GM21528 (cell line): ENCODE data around the gene EML1.
"Not testable (repeated sequence)": the region's sequence is repeated elsewhere in the genome, so short reads cannot be mapped to it uniquely, and the experiment has no call there.

ENCODE experiments used
- ATAC-seq: cut with Tn5 transposase; IDR thresholded peaks from one replicate; pipeline ENCODE4 v1.9.1; 2021; ENCODE audit warnings: mild to moderate bottlenecking, moderate library complexity; ENCODE audit not compliant: unreplicated experiment, low FRiP score

EML1 gene

GRCh38 chr14:99928963-99929362, 135.8 kb downstream of the EML1 start:
- ATAC-seq: no peak

- no peak for ATAC-seq
These were observed 136.4 kb downstream of the EML1 start for GRCh38 chr14:99929601-99930000.

DNA sequence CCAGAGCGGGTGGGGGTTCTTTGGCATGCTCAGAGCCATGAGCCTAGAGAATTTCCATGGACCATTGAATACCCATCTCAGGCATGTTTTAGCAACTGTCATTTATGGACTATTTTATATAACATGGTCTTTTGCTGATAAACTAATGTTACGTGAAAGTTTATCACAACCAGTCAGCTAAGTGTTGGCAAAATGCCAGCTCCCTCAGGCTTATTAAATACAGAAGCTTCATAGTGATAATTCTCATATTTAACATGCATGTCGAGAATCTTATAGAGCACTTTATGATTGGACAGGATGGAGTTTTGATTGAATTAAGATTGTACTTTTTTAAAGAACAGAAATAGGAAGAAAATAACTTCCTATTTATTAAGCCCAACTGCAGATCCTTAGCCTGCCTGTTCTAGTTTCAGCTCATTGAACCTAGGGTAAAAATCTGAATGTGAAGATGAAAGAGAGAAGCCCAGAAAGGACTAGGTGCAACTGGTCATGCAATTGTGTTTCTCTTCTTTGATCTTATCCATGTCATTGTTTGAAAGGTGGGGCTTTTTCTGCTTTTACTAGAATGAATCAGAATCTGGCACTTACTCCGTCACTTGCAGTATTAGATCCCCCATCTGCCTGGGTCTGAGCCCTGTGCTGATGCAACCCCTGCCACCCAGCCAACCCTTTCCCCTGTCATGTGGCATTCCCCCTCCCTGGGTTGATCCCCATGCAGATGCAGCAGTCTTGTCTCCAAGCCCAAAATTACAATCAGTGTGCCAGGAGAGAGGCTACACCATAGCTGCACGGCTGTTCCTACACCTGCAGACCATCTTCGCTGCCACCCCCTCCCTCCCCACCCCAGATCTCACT, 137.4 kb downstream of the EML1 start:
- peak; percentile 87 for ATAC-seq

- no peak for ATAC-seq
These were observed 138.1 kb downstream of the EML1 start for GRCh38 chr14:99931308-99931707.

- ATAC-seq: no peak
These were observed 142.8 kb downstream of the EML1 start for GRCh38 chr14:99936056-99936455.

- peak; percentile 57 for ATAC-seq
These were observed 143.7 kb downstream of the EML1 start for GRCh38 chr14:99936738-99937474.

DNA sequence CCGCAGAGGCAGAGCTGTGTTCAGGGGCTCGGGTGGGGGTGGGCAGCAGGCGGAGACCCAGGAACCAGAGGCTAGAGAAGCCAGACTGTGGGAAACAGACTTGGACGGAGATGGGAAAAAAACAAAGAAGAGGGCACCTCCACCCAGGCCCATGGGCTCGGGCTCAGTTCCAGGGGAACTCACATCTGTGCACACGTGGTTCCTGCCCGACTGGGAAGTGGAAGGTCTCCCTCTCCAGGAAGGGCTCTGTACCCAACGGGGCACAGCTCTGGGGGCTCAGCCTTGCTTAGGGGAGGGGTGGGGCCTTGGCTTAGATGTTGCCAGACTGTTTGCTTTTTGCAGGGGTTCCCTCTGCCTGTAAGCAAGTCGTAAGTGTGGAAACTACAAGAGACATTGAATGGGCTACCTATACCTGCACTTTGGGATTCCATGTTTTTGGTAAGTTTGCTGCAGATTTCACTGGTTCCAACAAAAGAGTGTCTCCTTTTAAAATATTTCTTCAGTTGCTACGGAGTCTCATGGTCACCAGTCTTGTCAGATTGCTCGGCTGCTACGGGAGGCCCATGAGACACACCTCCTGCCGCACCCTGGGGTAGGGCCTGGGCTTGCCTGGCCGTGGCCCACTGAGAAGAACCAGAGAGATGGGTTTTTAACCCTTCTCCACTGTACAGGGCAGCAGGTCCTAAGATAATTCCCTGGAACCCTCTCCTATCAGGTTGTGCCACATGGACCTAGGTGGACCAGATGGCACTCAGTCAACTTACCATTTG, 144.4 kb downstream of the EML1 start:
- peak; percentile 26 for ATAC-seq

DNA sequence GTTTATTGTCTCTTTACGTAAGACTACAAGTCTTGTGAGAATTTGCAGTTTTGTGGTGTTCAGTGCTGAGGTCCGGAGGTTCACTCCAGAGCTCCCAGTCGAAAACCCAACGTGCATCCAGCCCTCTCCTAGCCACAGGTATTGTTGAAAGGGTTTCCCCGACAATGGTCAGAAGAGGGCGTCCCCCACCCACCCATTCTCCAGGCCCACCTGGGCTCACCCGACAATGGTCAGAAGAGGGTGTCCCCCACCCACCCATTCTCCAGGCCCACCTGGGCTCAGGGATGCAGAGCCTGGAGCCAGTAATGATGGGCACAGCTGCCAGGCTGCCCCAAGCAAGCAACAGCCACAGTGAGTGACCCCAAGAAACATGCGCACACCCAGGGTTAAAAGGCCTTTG, 145.2 kb downstream of the EML1 start:
- ATAC-seq: no peak

DNA sequence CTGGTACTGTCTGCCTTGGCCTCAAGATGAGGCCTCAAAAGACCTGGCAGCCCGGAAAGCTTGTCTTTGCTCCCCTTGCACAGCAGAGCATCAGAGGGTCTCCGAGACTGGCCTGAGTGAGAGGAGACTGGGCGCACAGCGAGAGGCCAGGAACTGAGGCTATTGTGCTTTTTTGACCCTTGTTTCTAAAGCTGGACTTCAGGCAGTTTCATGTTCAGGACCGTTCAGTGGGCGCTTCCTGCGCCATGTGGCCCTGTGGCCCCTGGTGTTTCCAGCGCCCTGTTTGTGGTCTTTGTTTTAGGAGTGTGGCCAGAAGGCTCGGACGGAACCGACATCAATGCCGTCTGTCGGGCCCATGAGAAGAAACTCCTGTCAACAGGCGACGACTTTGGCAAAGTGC, 145.7 kb downstream of the EML1 start:
- ATAC-seq: no peak

- ATAC-seq: no peak
These were observed 146.2 kb downstream of the EML1 start for GRCh38 chr14:99939421-99939820.

- ATAC-seq: no peak
These were observed 146.9 kb downstream of the EML1 start for GRCh38 chr14:99940064-99940463.

GRCh38 chr14:99941211-99941610, 148.0 kb downstream of the EML1 start:
- ATAC-seq: no peak

- ATAC-seq: no peak
These were observed 150.4 kb downstream of the EML1 start for GRCh38 chr14:99943620-99944019.

DNA sequence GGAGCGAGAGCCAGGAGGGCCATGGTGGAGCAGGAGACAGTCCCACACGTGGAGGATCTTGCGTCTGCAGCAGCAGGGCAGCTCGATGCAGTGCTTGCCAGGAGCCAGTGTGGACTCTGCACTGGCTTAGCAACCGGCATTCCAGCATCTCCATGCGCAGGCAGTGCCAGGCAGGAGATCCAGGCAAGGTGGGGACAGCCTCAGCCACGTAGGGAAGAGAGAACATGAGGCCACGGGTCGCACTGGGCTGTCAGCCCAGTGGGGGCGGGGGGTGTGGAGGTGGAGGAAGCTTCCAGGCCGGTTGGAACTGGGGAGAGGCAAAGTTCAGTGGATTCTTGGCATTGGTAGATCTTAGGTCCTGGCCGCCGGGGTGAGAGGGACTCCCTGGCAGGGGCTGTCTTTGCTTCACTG, 151.0 kb downstream of the EML1 start:
- no peak for ATAC-seq

DNA sequence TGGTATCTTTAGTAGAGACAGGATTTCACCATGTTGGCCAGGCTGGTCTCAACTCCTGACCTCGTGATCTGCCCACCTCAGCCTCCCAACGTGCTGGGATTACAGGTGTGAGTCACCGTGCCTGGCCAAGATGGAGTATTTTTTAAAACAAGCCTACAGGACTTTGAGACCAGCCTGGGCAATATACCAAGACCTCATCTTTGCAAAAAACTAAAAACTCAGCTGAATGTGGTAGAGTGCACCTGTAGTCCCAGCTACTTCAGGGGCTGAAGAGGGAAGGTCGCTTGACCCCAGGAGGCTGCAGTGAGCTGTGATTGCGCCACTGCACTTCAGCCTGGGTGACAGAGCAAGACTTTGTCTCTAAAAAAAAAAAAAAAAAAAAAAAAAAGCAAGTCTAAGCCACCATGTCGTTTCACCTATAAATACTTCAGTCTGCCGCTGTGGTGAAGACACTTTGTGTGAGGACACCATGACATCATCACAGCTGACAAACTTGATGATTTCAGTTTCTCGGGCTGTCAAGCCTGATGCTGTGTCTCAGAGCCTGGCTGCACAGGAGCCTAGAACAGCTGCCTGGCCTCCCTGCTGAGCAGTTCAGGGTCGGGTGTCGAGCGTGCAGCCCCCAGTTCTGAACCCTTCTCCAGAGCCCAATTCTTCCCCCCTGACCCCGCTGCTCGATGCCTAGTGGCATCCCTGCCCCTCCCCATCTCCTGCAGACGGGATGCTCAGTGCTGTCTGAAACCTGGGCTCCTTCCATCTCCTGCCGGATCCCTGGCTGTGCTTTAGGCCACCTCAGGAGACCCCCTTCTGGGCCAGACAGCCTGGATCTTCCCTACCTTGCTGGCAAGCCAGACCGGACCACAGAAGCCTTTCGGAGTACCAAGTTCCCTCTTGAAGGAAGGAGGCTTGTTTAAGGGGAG, 152.8 kb downstream of the EML1 start:
- ATAC-seq: no peak

DNA sequence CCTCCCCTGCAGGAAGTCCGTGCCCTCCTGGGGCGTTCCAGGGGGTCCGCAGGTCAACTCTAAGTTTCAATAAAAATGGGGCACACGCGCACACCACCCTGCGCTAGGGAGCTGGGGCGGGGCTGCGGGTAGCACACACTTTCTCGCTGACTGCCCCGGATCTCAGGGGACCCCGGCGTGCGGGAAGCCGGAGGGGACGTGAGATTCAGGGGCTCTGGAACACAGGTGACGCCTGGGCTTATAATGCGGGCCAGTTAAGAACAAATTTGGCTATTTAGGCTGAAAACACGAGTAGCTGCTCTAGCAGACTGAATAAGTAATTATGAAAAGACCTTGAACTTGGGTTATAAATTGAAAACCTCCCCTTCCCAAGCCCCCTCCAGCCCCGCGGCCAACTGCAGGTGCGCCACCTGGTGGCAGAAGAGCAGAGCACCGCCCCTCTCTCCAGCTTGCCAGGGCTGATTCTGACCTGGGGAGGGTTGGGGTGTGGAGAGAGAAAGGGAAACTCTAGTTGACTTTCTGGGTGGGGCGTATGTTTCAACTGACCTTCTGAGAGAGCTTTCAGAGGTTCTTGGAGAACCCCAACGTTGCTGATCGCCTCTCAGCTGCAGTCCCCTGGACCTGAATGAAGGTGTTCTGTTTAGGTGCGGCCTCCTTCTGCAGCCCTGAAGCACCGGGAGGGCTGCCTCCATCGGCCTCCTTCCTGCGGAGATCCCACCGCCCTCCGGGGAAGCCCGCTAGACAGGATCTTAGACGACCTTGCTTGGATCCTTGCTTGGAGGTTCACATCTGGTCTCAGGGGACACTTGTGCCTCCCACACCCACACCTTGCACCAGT, 153.7 kb downstream of the EML1 start:
- ATAC-seq: peak; percentile 72

DNA sequence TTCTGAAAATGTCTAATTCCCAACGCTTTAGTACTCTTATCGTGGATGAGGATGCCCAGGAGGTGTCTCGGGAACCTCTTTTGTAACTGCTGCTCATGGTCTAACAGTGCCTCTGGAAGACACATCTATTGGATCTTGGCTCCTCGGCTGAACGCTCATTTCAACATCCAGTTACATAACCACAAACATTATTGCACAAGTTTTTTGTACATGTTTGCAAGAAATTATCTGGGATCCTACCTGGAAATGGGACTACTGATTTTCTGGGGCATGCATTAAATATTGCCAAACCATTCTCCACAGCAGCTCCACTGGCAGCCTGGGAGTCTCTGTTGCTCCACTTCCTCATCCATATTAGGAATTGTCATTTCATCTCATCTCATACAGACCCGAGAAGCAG, 154.5 kb downstream of the EML1 start:
- no peak for ATAC-seq

DNA sequence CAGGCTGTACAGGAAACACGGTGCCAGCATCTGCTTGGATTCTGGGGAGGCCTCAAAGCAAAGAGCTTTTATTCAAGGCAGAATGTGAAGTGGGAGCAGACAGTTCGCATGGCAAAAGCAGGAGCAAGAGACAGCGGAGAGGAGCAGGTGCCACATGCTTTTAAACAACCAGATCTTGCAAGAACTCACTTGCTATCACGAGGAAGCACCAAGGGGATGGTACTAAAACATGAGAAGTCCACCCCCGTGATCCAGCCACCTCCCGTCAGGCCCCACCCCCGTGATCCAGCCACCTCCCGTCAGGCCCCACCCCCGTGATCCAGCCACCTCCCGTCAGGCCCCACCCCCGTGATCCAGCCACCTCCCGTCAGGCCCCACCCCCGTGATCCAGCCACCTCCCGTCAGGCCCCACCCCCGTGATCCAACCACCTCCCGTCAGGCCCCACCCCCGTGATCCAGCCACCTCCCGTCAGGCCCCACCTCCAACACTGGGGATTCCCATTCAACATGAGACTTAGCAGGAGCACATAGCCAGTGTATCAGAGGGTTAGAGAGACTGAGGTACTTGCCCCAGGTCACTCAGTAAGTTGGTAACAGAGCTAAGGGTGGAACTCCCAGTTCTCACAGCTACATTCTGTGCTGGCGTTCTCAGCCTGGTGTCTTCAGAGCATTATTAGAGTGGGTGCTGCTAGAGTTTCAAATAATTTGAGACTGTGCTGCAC, 156.0 kb downstream of the EML1 start:
- ATAC-seq: not testable (repeated sequence)

DNA sequence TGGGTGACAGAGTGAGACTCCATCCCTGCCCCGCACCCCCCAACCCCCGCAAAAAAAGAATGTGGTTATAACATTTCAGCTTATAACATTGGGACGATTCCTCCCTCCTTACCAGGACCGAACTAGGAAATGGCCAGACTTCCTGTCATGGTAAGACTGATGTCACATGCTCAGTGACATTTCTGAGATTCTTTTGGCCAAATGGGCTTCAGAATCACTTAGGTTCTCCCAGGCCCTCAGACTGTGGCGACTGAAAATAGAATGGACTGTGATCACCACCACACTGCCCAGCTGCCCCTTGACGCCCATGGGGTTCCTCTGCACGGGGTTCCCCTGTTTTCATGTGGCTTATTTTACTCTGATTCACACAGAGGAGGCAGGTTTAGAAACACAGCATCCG, 157.0 kb downstream of the EML1 start:
- ATAC-seq: no peak
